Kidney (tissue), 14 donors: ENCODE measurements around the gene DAGLB. TPM values are rescaled to one million over a fixed set of nuclear protein-coding genes. Genes with fewer than 3 reads are reported as not detected.

ENCODE experiments used
- DNase-seq, 5 donors: peaks; one replicate each; pipeline ENCODE4 v3.0.0-alpha.2; 2013 to 2020
- FAIRE-seq: peaks from 2 replicates; lab custom pipeline; 2012; peaks lifted over from hg19 to GRCh38; lab: Jason Lieb, UNC
- H3K27ac ChIP-seq, 2 donors: one replicate each; pipeline ENCODE4 v1.7.0; 2013; ENCODE audit warnings: low read depth in 2 of 2, low read length in 2 of 2, inconsistent platforms in 1 of 2
- H3K27me3 ChIP-seq: one replicate; pipeline ENCODE4 v1.7.1; 2013; ENCODE audit warnings: low read length, inconsistent platforms; ENCODE audit not compliant: control insufficient read depth, insufficient read depth
- H3K36me3 ChIP-seq, 3 donors: one replicate each; pipeline versions ENCODE4 v1.7.0 to v1.7.1; 2013; ENCODE audit warnings: low read length in 3 of 3, control low read depth in 1 of 3, inconsistent platforms in 1 of 3; ENCODE audit not compliant: insufficient read depth in 3 of 3, control insufficient read depth in 2 of 3
- H3K4me1 ChIP-seq, 3 donors: one replicate each; pipeline versions ENCODE4 v1.7.0 to v1.7.1; 2013; ENCODE audit warnings: low read length in 3 of 3, inconsistent platforms in 1 of 3, low read depth in 1 of 3; ENCODE audit not compliant: control insufficient read depth in 2 of 3, insufficient read depth in 2 of 3
- H3K4me3 ChIP-seq, 3 donors: one replicate each; pipeline versions ENCODE4 v1.7.0 to v1.8.1; 2013; ENCODE audit warnings: low read length in 3 of 3, control low read depth in 1 of 3, inconsistent platforms in 1 of 3
- H3K9ac ChIP-seq, 3 donors: one replicate each; pipeline versions ENCODE4 v1.7.0 to v1.7.1; 2013; ENCODE audit warnings: low read length in 3 of 3, control low read depth in 1 of 3, inconsistent platforms in 1 of 3
- H3K9me3 ChIP-seq, 3 donors: one replicate each; pipeline versions ENCODE4 v1.7.0 to v1.7.1; 2013; ENCODE audit warnings: low read length in 3 of 3, control low read depth in 1 of 3, inconsistent platforms in 1 of 3; ENCODE audit not compliant: control insufficient read depth in 2 of 3, insufficient read depth in 1 of 3
- intact Hi-C: fragments of 100-400 bp; cut with DNase I; formaldehyde crosslinking; loops from one replicate; pipeline ENCODE4 v1.11.1; 2022
- polyA plus RNA-seq: library from polyadenylated mRNA; stranded (reverse); fragments of 350-450 nt; fragmentation: Illumina TruSeq; extraction: RNeasy Lipid Tissue Mini Kit (QIAGEN cat#74804); gene quantifications from one replicate; pipeline ENCODE4 v1.2.3, GENCODE V29; 2014; ENCODE audit warnings: low read depth, low replicate concordance; ENCODE audit not compliant: insufficient read depth
- total RNA-seq: library from RNA; stranded (reverse); fragmentation: NEBNext Ultra II Directional; extraction: Animal tissue kit (Norgen Biotek cat#: 25700); gene quantifications from one replicate; pipeline ENCODE4 v1.2.1, GENCODE V29; 2021
- TF ChIP-seq, protein P1 (sequence below): IDR thresholded peaks from 3 replicates; pipeline ENCODE4 v1.5.1; 2012; ENCODE audit warnings: mild to moderate bottlenecking, moderate library complexity, borderline replicate concordance; ENCODE audit not compliant: insufficient read depth; ENCODE audit errors: extremely low read depth
- donor health status: control.
- donor health status: control.
- donor health status: control.
- donor health status: control.
- donor health status: control.
- donor health status: DM: yes; HTN: yes; CAD: no.
- donor health status: Normal renal cell carcinoma (clear cell type).

The DAGLB gene
- total and polyA plus RNA-seq, 2 donors from 2014 or later: 7.7 to 25.6 TPM

DNA sequence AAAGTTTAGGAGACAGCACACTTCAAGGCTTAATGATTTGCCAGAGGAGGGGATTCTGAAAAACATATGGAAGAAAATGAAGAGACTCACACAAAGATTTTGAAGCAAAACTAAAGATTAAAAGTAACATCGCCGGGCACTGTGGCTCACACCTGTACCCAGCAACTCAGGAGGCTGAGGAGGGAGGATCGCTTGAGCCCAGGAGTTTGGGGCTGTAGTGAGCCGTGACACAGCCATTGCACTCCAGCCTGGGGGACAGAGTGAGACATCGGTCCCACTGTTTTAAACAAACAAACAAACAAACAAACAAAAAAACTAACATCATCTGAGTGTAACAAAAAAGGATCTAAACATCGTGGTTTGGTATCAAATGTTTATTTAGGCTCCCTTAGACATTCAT lies 33.7 kb upstream of the DAGLB start:
- TF ChIP-seq, protein P1, sequence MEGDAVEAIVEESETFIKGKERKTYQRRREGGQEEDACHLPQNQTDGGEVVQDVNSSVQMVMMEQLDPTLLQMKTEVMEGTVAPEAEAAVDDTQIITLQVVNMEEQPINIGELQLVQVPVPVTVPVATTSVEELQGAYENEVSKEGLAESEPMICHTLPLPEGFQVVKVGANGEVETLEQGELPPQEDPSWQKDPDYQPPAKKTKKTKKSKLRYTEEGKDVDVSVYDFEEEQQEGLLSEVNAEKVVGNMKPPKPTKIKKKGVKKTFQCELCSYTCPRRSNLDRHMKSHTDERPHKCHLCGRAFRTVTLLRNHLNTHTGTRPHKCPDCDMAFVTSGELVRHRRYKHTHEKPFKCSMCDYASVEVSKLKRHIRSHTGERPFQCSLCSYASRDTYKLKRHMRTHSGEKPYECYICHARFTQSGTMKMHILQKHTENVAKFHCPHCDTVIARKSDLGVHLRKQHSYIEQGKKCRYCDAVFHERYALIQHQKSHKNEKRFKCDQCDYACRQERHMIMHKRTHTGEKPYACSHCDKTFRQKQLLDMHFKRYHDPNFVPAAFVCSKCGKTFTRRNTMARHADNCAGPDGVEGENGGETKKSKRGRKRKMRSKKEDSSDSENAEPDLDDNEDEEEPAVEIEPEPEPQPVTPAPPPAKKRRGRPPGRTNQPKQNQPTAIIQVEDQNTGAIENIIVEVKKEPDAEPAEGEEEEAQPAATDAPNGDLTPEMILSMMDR: no peak
- Histone ChIP-seq H3K4me1 (peaks cover 2 to 21% (median 16%) of the 10 kb centered on the region in 3 donors), H3K27ac (peak overlapping the region in 1 of 2 donors; percentile 18), H3K9ac (no peak overlapping the region), H3K36me3 (peaks cover 0 to 6% (median 2%) of the 10 kb centered on the region in 3 donors), H3K27me3 (no peaks in the 10 kb centered on the region), H3K9me3 (no peaks in the 10 kb centered on the region), H3K4me3 (peak overlapping the region in 1 of 3 donors; percentile 28)
- DNase-seq (no peak), FAIRE-seq (no peak)
- intact Hi-C loops: no loop called here

DNA sequence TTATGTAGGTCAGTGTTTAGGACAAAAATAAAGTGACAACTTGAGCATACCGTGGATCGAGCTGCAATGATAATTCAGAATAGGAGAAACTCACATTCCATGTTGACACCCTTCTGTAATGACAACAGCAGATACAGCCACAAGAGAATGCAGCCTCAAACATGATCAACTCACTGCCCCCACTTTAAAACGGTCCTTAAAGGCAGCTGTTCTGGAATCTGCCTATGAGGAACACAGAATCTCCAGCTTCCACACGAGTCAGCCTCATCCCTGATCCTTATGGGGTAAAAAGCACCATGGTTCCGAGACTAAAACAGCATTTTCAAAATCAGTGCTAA lies 32.5 kb upstream of the DAGLB start:
- Histone ChIP-seq H3K27me3 (no peaks in the 10 kb centered on the region), H3K9ac (peak overlapping the region in 1 of 3 donors; percentile 8), H3K4me3 (peak overlapping the region in 2 of 3 donors; percentile 0), H3K27ac (no peak overlapping the region), H3K4me1 (peaks cover 2 to 22% (median 16%) of the 10 kb centered on the region in 3 donors), H3K36me3 (peaks cover 0 to 6% (median 2%) of the 10 kb centered on the region in 3 donors), H3K9me3 (no peaks in the 10 kb centered on the region)
- FAIRE-seq: no peak
- DNase-seq: no peak
- TF ChIP-seq, protein P1: no peak
- intact Hi-C loops: no loop called here

DNA sequence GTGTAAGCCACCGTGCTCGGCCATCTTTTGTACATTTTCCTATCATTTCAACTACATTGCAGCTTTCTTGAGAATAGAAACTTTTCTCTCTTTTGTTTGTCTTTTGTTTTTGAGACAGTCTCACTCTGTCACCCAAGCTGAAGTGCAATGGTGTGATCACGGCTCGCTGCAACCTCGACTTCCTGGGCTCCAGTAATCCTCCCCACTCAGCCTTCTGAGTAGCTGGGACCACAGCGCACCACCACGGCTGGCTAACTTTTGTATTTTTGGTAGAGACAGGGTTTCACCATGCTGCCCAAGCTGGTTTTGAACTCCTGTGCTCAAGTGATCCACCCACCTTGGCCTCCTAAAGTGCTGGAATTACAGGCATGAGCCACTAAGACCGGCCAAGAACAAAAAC lies 31.3 kb upstream of the DAGLB start:
- intact Hi-C loops: no loop called here
- TF ChIP-seq, protein P1: no peak
- H3K4me3 ChIP-seq: no peak overlapping the region
- H3K36me3 ChIP-seq: peaks cover 0 to 16% (median 2%) of the 10 kb centered on the region in 3 donors
- H3K27ac ChIP-seq: no peak overlapping the region
- H3K4me1 ChIP-seq: peaks cover 2 to 22% (median 16%) of the 10 kb centered on the region in 3 donors
- no peaks in the 10 kb centered on the region for H3K9me3 ChIP-seq
- no peak overlapping the region for H3K9ac ChIP-seq
- H3K27me3 ChIP-seq: no peaks in the 10 kb centered on the region
- no peak for FAIRE-seq
- DNase-seq: no peak

DNA sequence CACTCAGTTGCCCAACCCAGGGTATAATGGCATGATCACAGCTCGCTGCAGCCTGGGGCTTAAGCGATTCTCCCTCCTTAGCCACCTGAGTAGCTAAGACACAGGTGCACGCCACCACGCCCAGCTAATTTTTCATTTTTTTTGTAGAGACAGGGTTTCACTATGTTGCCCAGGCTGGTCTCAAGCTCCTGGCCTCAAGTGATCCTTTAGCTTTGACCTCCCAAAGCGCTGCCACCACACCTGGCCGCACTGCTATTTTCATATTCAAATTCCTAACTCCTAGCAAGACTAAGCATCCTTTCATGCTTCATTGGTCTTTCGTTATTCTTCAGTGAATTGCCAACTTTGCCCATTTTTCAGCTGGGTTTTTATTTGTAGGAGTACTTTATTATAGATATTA lies 30.4 kb upstream of the DAGLB start:
- peaks cover 2 to 22% (median 16%) of the 10 kb centered on the region in 3 donors for H3K4me1 ChIP-seq
- intact Hi-C loops: no loop called here
- H3K27ac ChIP-seq: no peak overlapping the region

More for the DNA sequence above, 30.4 kb upstream of the DAGLB start:
- no peak overlapping the region for H3K9ac ChIP-seq
- DNase-seq (no peak), FAIRE-seq (no peak)
- H3K4me3 ChIP-seq: no peak overlapping the region
- H3K27me3 ChIP-seq: no peaks in the 10 kb centered on the region
- H3K9me3 ChIP-seq: no peaks in the 10 kb centered on the region
- H3K36me3 ChIP-seq: peaks cover 0 to 21% (median 2%) of the 10 kb centered on the region in 3 donors
- TF ChIP-seq, protein P1: no peak
